ENCODE measurements around the gene ATAD2B.

ATAD2B gene

GRCh38 chr2:23699580-23699925 is 227.4 kb downstream of the ATAD2B start:
- CTCF ChIA-PET: interaction anchor here (1.6 kb wide), 1 partner anchor 20 kb away, joined by 4 read pairs; no protein-coding TSS in a partner anchor
- DNase-seq (ENCODE audit: extremely low spot score): no peak
- POLR2A ChIA-PET: no interaction called here
- TF ChIP-seq CTCF (IDR thresholded peaks at IDR 0.05; ENCODE audit: control extremely low read depth, extremely low read depth, low read depth, missing control alignments): no peak

DNA sequence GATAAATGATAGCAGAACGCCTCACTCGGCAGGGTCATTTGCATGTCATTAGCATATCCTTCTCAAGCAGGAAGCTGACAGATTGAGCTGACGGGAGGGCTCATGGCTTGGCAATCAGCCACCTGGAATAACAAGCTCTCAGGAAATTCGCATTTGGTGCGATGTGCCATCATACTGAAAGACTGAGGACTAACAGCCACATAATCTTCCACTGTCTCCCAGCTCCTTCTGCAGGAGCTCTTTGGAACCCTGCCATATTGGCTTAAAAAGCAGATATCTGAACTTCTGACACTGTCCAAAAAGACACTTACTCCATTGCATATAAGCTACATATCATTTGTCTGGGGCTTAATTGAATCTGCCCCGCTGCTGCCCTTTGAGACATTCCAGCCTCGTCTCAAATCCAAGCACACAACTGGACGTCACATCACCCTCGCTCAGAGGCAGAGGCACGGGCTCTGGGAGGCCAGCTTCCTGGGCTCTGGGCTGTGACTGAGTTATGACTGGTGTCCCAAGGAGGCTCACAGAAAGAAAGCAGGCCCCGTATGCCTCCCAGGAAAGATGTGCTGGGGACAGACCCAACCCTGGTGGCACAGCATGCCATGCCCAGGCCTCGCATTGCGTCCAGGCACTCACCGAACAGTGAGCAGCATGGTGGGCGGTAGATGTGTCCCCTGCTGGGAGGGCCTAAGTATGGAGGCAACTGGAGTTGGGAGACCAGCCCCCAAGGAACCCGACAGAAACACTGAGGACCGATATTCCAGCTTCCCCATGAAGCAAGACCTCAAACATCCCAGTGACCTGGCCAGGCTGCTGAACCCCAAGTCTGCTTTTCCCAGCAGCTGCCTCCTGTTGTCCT is 228.0 kb downstream of the ATAD2B start:
- ChIA-PET CTCF (interaction anchor here (1.6 kb wide), 1 partner anchor 20 kb away, joined by 4 read pairs; no protein-coding TSS in a partner anchor), POLR2A (no interaction called here)
- no peak for TF ChIP-seq CTCF (IDR thresholded peaks at IDR 0.05; ENCODE audit: control extremely low read depth, extremely low read depth, low read depth, missing control alignments)
- DNase-seq (ENCODE audit: extremely low spot score): no peak

All from GM10248 (cell line).